Measurements from ENCODE around the gene ZMYM3. TPM values are rescaled to one million over a fixed set of nuclear protein-coding genes. Genes with fewer than 3 reads are reported as not detected.

Gene ZMYM3
- total and polyA plus RNA-seq, 9 of the 15 experiments (the other 6 are each of a cell fraction or from before 2014, with no cell fraction given) = 4.3 to 36.3 (median 16.8) TPM

DNA sequence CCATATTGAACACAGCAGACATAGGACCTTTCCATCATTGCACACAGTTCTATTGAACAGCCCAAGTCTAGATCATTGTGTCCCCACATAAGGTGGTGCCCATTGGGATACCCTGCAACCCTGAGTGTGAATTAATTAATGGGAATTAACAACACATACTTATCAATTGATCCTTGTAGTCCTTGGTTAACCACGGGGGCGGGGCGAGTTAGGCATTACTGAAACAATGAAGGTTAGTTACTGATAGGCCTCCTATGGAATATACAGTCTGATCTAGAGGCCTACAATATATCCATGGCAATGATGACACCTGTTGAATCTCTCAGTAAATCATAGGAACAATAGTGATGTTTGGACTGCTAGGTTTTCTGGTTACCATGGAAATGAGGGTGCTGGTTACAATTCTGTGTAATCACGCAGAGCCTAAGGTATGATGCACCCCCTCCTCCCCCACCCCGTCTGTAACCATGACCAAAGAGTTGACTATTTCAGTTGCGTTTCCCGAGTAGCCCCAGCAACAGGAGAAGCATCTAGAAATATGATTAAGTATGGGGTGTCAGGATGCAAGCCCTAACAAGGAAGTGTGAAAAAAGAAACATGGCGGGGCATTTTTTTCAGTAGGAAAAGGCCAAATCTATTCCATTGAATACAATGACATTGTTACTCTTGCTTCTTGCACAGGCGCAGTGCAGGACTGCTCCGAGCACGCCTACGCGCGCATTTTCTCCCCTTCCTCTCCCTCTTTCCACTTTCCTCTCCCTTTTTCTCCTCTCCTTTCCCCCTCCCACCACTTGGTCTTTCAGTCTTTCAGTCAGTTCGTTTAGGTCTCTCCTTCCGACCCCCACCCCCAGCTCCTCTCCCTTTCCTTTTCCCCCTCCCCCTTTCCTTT is 28.8 kb upstream of the ZMYM3 start:
- H2AFZ ChIP-seq (ENCODE audit: low read depth, low read length) = peak overlapping the region; percentile 98
- in situ Hi-C loops (cut with MboI) = no loop called here
- peak; percentile 64 for ATAC-seq
- TF ChIP-seq NR4A1 (CRISPR knock-in tag; IDR thresholded peaks at IDR 0.05) (no peak), NR4A1 (tag; IDR thresholded peaks at IDR 0.05) (no peak), ZSCAN32 (CRISPR knock-in tag; IDR thresholded peaks at IDR 0.05) (no peak), NCOR1 (IDR thresholded peaks at IDR 0.05) (peak; percentile 26; the same call in 1 of the 2 replicates), MXI1 (IDR thresholded peaks at IDR 0.05; ENCODE audit: low read depth, low read length) (no peak), PCBP2 (IDR thresholded peaks at IDR 0.05; ENCODE audit: low read depth, low read length, poor library complexity, severe bottlenecking) (no peak)
- TF ChIP-seq, protein P1, sequence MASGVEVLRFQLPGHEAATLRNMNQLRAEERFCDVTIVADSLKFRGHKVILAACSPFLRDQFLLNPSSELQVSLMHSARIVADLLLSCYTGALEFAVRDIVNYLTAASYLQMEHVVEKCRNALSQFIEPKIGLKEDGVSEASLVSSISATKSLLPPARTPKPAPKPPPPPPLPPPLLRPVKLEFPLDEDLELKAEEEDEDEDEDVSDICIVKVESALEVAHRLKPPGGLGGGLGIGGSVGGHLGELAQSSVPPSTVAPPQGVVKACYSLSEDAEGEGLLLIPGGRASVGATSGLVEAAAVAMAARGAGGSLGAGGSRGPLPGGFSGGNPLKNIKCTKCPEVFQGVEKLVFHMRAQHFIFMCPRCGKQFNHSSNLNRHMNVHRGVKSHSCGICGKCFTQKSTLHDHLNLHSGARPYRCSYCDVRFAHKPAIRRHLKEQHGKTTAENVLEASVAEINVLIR (CRISPR knock-in tag; IDR thresholded peaks at IDR 0.05) = no peak
- TF ChIP-seq, protein P2, sequence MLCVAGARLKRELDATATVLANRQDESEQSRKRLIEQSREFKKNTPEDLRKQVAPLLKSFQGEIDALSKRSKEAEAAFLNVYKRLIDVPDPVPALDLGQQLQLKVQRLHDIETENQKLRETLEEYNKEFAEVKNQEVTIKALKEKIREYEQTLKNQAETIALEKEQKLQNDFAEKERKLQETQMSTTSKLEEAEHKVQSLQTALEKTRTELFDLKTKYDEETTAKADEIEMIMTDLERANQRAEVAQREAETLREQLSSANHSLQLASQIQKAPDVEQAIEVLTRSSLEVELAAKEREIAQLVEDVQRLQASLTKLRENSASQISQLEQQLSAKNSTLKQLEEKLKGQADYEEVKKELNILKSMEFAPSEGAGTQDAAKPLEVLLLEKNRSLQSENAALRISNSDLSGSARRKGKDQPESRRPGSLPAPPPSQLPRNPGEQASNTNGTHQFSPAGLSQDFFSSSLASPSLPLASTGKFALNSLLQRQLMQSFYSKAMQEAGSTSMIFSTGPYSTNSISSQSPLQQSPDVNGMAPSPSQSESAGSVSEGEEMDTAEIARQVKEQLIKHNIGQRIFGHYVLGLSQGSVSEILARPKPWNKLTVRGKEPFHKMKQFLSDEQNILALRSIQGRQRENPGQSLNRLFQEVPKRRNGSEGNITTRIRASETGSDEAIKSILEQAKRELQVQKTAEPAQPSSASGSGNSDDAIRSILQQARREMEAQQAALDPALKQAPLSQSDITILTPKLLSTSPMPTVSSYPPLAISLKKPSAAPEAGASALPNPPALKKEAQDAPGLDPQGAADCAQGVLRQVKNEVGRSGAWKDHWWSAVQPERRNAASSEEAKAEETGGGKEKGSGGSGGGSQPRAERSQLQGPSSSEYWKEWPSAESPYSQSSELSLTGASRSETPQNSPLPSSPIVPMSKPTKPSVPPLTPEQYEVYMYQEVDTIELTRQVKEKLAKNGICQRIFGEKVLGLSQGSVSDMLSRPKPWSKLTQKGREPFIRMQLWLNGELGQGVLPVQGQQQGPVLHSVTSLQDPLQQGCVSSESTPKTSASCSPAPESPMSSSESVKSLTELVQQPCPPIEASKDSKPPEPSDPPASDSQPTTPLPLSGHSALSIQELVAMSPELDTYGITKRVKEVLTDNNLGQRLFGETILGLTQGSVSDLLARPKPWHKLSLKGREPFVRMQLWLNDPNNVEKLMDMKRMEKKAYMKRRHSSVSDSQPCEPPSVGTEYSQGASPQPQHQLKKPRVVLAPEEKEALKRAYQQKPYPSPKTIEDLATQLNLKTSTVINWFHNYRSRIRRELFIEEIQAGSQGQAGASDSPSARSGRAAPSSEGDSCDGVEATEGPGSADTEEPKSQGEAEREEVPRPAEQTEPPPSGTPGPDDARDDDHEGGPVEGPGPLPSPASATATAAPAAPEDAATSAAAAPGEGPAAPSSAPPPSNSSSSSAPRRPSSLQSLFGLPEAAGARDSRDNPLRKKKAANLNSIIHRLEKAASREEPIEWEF (CRISPR knock-in tag; IDR thresholded peaks at IDR 0.05) = no peak
- TF ChIP-seq, protein P3, sequence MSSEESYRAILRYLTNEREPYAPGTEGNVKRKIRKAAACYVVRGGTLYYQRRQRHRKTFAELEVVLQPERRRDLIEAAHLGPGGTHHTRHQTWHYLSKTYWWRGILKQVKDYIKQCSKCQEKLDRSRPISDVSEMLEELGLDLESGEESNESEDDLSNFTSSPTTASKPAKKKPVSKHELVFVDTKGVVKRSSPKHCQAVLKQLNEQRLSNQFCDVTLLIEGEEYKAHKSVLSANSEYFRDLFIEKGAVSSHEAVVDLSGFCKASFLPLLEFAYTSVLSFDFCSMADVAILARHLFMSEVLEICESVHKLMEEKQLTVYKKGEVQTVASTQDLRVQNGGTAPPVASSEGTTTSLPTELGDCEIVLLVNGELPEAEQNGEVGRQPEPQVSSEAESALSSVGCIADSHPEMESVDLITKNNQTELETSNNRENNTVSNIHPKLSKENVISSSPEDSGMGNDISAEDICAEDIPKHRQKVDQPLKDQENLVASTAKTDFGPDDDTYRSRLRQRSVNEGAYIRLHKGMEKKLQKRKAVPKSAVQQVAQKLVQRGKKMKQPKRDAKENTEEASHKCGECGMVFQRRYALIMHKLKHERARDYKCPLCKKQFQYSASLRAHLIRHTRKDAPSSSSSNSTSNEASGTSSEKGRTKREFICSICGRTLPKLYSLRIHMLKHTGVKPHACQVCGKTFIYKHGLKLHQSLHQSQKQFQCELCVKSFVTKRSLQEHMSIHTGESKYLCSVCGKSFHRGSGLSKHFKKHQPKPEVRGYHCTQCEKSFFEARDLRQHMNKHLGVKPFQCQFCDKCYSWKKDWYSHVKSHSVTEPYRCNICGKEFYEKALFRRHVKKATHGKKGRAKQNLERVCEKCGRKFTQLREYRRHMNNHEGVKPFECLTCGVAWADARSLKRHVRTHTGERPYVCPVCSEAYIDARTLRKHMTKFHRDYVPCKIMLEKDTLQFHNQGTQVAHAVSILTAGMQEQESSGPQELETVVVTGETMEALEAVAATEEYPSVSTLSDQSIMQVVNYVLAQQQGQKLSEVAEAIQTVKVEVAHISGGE (CRISPR knock-in tag; IDR thresholded peaks at IDR 0.05) = no peak

More for the DNA sequence above, 28.8 kb upstream of the ZMYM3 start:
- no peak for FAIRE-seq
- peaks cover 19% of the 10 kb centered on the region; the same call in 1 of the 2 replicates for H4K20me1 ChIP-seq (replicated peaks; ENCODE audit: control insufficient read depth, insufficient read depth, low read length)
- peaks cover 26% of the 10 kb centered on the region for H3K36me3 ChIP-seq (ENCODE audit: control insufficient read depth, insufficient read depth, low read length)
- no peaks in the 10 kb centered on the region for H3K9me1 ChIP-seq (ENCODE audit: control insufficient read depth, insufficient read depth, low read length)
- ChIA-PET CTCF (ENCODE audit: low intra/inter-chr PET ratio) (no interaction called here), POLR2A (interaction anchor here (0.7 to 1.7 kb wide), 9 partner anchors 10 to 164 kb away, joined by 3 to 12 read pairs (median 5); partner anchors contain the start of genes GJB1, MED12 and TAF1)
- peak overlapping the region; percentile 85 for H3K4me2 ChIP-seq (ENCODE audit: insufficient read depth, low read length)
- no TSS peak for BruUV-seq (replicated peaks)
- no peaks in the 10 kb centered on the region for H3K27me3 ChIP-seq (ENCODE audit: control insufficient read depth in 2 of 2, insufficient read depth in 2 of 2, low read length in 2 of 2)
- H3K27ac ChIP-seq (ENCODE audit: extremely low read depth, low read depth, low read length) = peak overlapping the region; percentile 98
- peaks cover 3 to 7% of the 10 kb centered on the region in 2 experiments; a peak in 4 of 5 replicates for H3K4me1 ChIP-seq (replicated peaks in 1 of 2; ENCODE audit: control insufficient read depth in 2 of 2, insufficient read depth in 2 of 2, low read length in 2 of 2)
- H3K9ac ChIP-seq (ENCODE audit: insufficient read depth in 1 of 2, low read depth in 2 of 2, low read length in 2 of 2) = peak overlapping the region; percentile 92 to 99
- intact Hi-C loops (cut with micrococcal nuclease) = loop anchor here (1.0 to 5.0 kb wide), 3 partner anchors 28 to 85 kb away; partner anchors contain the start of genes TAF1 and ZMYM3
- peaks cover 44% of the 10 kb centered on the region for H3K79me2 ChIP-seq (ENCODE audit: control insufficient read depth, insufficient read depth, low read length)
- peak overlapping the region; percentile 80 for H3K4me3 ChIP-seq
- no peaks in the 10 kb centered on the region; the same call in 1 of the 2 replicates for H3K9me3 ChIP-seq (replicated peaks; ENCODE audit: control insufficient read depth, insufficient read depth, low read depth, low read length)
- DNase-seq (ENCODE audit: extremely low read depth in 1 of 4, low spot score in 3 of 4) = peak in 1 of 4 experiments; percentile 37
- WGBS (ENCODE audit: insufficient coverage, low coverage, missing lambda C conversion rate) = 26% methylated on average over 11 of the region's 16 CpGs

All from K562 (cell line).